Activated CD4-positive, alpha-beta T cell treated with anti-CD3 and anti-CD28 coated beads for 36 hours (primary cell): ENCODE data around the gene SCN5A. TPM values are rescaled to one million over a fixed set of nuclear protein-coding genes. Genes with fewer than 3 reads are reported as not detected.

Source experiments
- ATAC-seq: fragments of 200-7000 bp; cut with Tn5 transposase; one replicate; pipeline ENCODE4 v1.10.0; 2021; ENCODE audit warnings: mild to moderate bottlenecking, moderate library complexity
- CTCF ChIA-PET: fragments of 350-600 bp; sonication (Branson Sonifier 250); formaldehyde crosslinking; loops from one replicate; lab custom pipeline; 2021; ENCODE audit warnings: antibody characterized with exemption; lab: Charles Lee
- POLR2A ChIA-PET: fragments of 350-600 bp; sonication (Branson Sonifier 250); formaldehyde crosslinking; loops from one replicate; lab custom pipeline; 2021; ENCODE audit warnings: antibody characterized with exemption, inconsistent platforms; lab: Charles Lee
- DNase-seq: peaks from one replicate; pipeline ENCODE4 v3.0.0-alpha.2; 2020
- H3K27ac Mint-ChIP-seq: one replicate; pipeline ENCODE4 v1.8.0; 2021; ENCODE audit warnings: mixed read lengths
- H3K27me3 Mint-ChIP-seq: one replicate; pipeline ENCODE4 v1.8.0; 2021; ENCODE audit warnings: mixed read lengths
- H3K36me3 Mint-ChIP-seq: one replicate; pipeline ENCODE4 v1.8.0; 2021; ENCODE audit warnings: low read depth, mixed read lengths
- H3K4me1 Mint-ChIP-seq: one replicate; pipeline ENCODE4 v1.8.0; 2021; ENCODE audit warnings: mixed read lengths
- H3K4me3 Mint-ChIP-seq: one replicate; pipeline ENCODE4 v1.8.0; 2021; ENCODE audit warnings: mild to moderate bottlenecking, moderate library complexity, mixed read lengths
- H3K9me3 Mint-ChIP-seq: one replicate; pipeline ENCODE4 v1.8.0; 2021; ENCODE audit warnings: low read depth, mixed read lengths
- intact Hi-C, 2 experiments: fragments of 100-400 bp; cut with DNase I in 1 of 2; cut with micrococcal nuclease in 1 of 2; formaldehyde crosslinking; loops; one replicate each; pipeline versions ENCODE4 v1.14.2 to v1.15.1; 2022 to 2024; cut with DNase I, micrococcal nuclease
- total RNA-seq, 2 experiments: library from RNA; stranded (reverse); gene quantifications; one replicate each; pipeline ENCODE4 v1.2.3, GENCODE V29; 2021

The SCN5A gene
- total RNA-seq, 2 experiments from 2014 or later = 0.14 to 0.39 TPM

- Mint-ChIP-seq H3K9me3 (no peaks in the 10 kb centered on the region), H3K4me1 (no peaks in the 10 kb centered on the region), H3K27me3 (peaks cover 3% of the 10 kb centered on the region), H3K4me3 (no peak overlapping the region), H3K36me3 (no peaks in the 10 kb centered on the region), H3K27ac (no peak overlapping the region)
- intact Hi-C loops = no loop called here
- POLR2A ChIA-PET = no interaction called here
- no peak for ATAC-seq
- DNase-seq = no peak
- CTCF ChIA-PET = interaction anchor here (0.5 to 1.8 kb wide), 2 partner anchors 34 to 60 kb away, joined by 4 read pairs; no protein-coding TSS in a partner anchor
These were observed 93.6 kb downstream of the SCN5A start for GRCh38 chr3:38555926-38556325.

GRCh38 chr3:38555149-38555840, 94.2 kb downstream of the SCN5A start:
- intact Hi-C loops = no loop called here
- ATAC-seq = no peak

GRCh38 chr3:38554127-38554827, 95.2 kb downstream of the SCN5A start:
- H3K27ac Mint-ChIP-seq = no peak overlapping the region
- no peaks in the 10 kb centered on the region for H3K4me1 Mint-ChIP-seq
- CTCF ChIA-PET = interaction anchor here (0.8 to 1.9 kb wide), 2 partner anchors 26 to 33 kb away, joined by 3 to 11 read pairs; no protein-coding TSS in a partner anchor
- H3K27me3 Mint-ChIP-seq = peaks cover 3% of the 10 kb centered on the region
- ATAC-seq (no peak), DNase-seq (no peak)
- H3K9me3 Mint-ChIP-seq = no peaks in the 10 kb centered on the region
- POLR2A ChIA-PET = no interaction called here
- intact Hi-C loops = no loop called here
- no peak overlapping the region for H3K4me3 Mint-ChIP-seq
- H3K36me3 Mint-ChIP-seq = no peaks in the 10 kb centered on the region

More at GRCh38 chr3:38555149-38555840, 94.2 kb downstream of the SCN5A start:
- no peak for DNase-seq
- Mint-ChIP-seq H3K4me3 (no peak overlapping the region), H3K4me1 (no peaks in the 10 kb centered on the region), H3K36me3 (no peaks in the 10 kb centered on the region), H3K27me3 (peaks cover 3% of the 10 kb centered on the region), H3K9me3 (no peaks in the 10 kb centered on the region), H3K27ac (no peak overlapping the region)
- ChIA-PET POLR2A (no interaction called here), CTCF (interaction anchor here (1.8 kb wide), 1 partner anchor 34 kb away, joined by 4 read pairs; no protein-coding TSS in a partner anchor)

- CTCF ChIA-PET = interaction anchor here (0.6 to 1.9 kb wide), 2 partner anchors 32 to 155 kb away, joined by 3 to 11 read pairs; no protein-coding TSS in a partner anchor
- ATAC-seq (no peak), DNase-seq (no peak)
- Mint-ChIP-seq H3K27me3 (peaks cover 3% of the 10 kb centered on the region), H3K4me1 (no peaks in the 10 kb centered on the region), H3K9me3 (no peaks in the 10 kb centered on the region), H3K4me3 (no peak overlapping the region), H3K36me3 (no peaks in the 10 kb centered on the region), H3K27ac (no peak overlapping the region)
- POLR2A ChIA-PET = no interaction called here
- intact Hi-C loops = no loop called here
These were observed 96.4 kb downstream of the SCN5A start for GRCh38 chr3:38553071-38553470.

- Mint-ChIP-seq H3K27me3 (peaks cover 3% of the 10 kb centered on the region), H3K9me3 (no peaks in the 10 kb centered on the region), H3K36me3 (no peaks in the 10 kb centered on the region), H3K4me3 (no peak overlapping the region), H3K27ac (no peak overlapping the region), H3K4me1 (no peaks in the 10 kb centered on the region)
- no peak for ATAC-seq
- ChIA-PET CTCF (no interaction called here), POLR2A (no interaction called here)
- intact Hi-C loops = no loop called here
- no peak for DNase-seq
These were observed 97.1 kb downstream of the SCN5A start for GRCh38 chr3:38552364-38552763.

- no peak for ATAC-seq
- H3K4me1 Mint-ChIP-seq = no peaks in the 10 kb centered on the region
- CTCF ChIA-PET = no interaction called here
These were observed 98.3 kb downstream of the SCN5A start for GRCh38 chr3:38551026-38551832.

GRCh38 chr3:38549957-38550840, 99.3 kb downstream of the SCN5A start:
- no peaks in the 10 kb centered on the region for H3K4me1 Mint-ChIP-seq
- ChIA-PET POLR2A (no interaction called here), CTCF (no interaction called here)
- intact Hi-C loops = no loop called here
- H3K9me3 Mint-ChIP-seq = no peaks in the 10 kb centered on the region
- no peak overlapping the region for H3K27ac Mint-ChIP-seq
- H3K27me3 Mint-ChIP-seq = no peaks in the 10 kb centered on the region
- H3K4me3 Mint-ChIP-seq = no peak overlapping the region
- no peak for DNase-seq
- no peaks in the 10 kb centered on the region for H3K36me3 Mint-ChIP-seq
- no peak for ATAC-seq

More at GRCh38 chr3:38551026-38551832, 98.3 kb downstream of the SCN5A start:
- no peak overlapping the region for H3K4me3 Mint-ChIP-seq
- H3K27ac Mint-ChIP-seq = no peak overlapping the region
- no peak for DNase-seq
- no peaks in the 10 kb centered on the region for H3K27me3 Mint-ChIP-seq
- no peaks in the 10 kb centered on the region for H3K9me3 Mint-ChIP-seq
- no peaks in the 10 kb centered on the region for H3K36me3 Mint-ChIP-seq
- POLR2A ChIA-PET = no interaction called here
- intact Hi-C loops = no loop called here

- ATAC-seq (no peak), DNase-seq (no peak)
- Mint-ChIP-seq H3K36me3 (no peaks in the 10 kb centered on the region), H3K27me3 (no peaks in the 10 kb centered on the region), H3K4me3 (no peak overlapping the region), H3K27ac (no peak overlapping the region), H3K4me1 (no peaks in the 10 kb centered on the region), H3K9me3 (no peaks in the 10 kb centered on the region)
- intact Hi-C loops = no loop called here
- POLR2A ChIA-PET = no interaction called here
- CTCF ChIA-PET = no interaction called here
These were observed 100.0 kb downstream of the SCN5A start for GRCh38 chr3:38549486-38549885.

- no peak overlapping the region for H3K27ac Mint-ChIP-seq
- DNase-seq = no peak
- ChIA-PET CTCF (no interaction called here), POLR2A (no interaction called here)
- no peaks in the 10 kb centered on the region for H3K36me3 Mint-ChIP-seq
- no peaks in the 10 kb centered on the region for H3K4me1 Mint-ChIP-seq
- no peak overlapping the region for H3K4me3 Mint-ChIP-seq
- no peaks in the 10 kb centered on the region for H3K27me3 Mint-ChIP-seq
- intact Hi-C loops = no loop called here
- no peak for ATAC-seq
- no peaks in the 10 kb centered on the region for H3K9me3 Mint-ChIP-seq
These were observed 100.4 kb downstream of the SCN5A start for GRCh38 chr3:38549082-38549481.

- POLR2A ChIA-PET = no interaction called here
- Mint-ChIP-seq H3K36me3 (no peaks in the 10 kb centered on the region), H3K4me1 (no peaks in the 10 kb centered on the region), H3K27ac (no peak overlapping the region), H3K27me3 (no peaks in the 10 kb centered on the region), H3K9me3 (no peaks in the 10 kb centered on the region), H3K4me3 (no peak overlapping the region)
- ATAC-seq = no peak
- no peak for DNase-seq
- intact Hi-C loops = no loop called here
- CTCF ChIA-PET = no interaction called here
These were observed 101.1 kb downstream of the SCN5A start for GRCh38 chr3:38548154-38548931.
